Pancreas (tissue), 10 donors: Measurements from ENCODE around the gene TMEM121B. TPM values are rescaled to one million over a fixed set of nuclear protein-coding genes. Genes with fewer than 3 reads are reported as not detected.

ENCODE experiments used
- ATAC-seq, 4 donors: fragments of 200-7000 bp; cut with Tn5 transposase; one replicate each; pipeline versions ENCODE4 v1.8.0 to v1.9.1; 2020; ENCODE audit warnings: mild to moderate bottlenecking in 4 of 4, moderate library complexity in 4 of 4
- DNase-seq, 6 donors: peaks; one replicate each; pipeline ENCODE4 v3.0.0-alpha.2; 2020
- FAIRE-seq: peaks from 2 replicates; lab custom pipeline; 2012; peaks lifted over from hg19 to GRCh38; lab: Jason Lieb, UNC
- H3K27ac ChIP-seq, 4 donors: fragments of 200-600 bp; sonication (generic); 1 replicate in 3 of 4; 2 replicates in 1 of 4; pipeline versions ENCODE4 v1.5.0 to v1.8.0; 2020
- H3K27me3 ChIP-seq, 4 donors: fragments of 200-600 bp; one replicate each; pipeline ENCODE4 v1.8.0; 2021
- H3K36me3 ChIP-seq, 3 donors: fragments of 200-600 bp; sonication (generic) in 1 of 3; one replicate each; pipeline versions ENCODE4 v1.5.0 to v1.8.0; 2020 to 2021
- H3K4me1 ChIP-seq, 3 donors: fragments of 200-600 bp; one replicate each; pipeline ENCODE4 v1.8.0; 2021
- H3K4me3 ChIP-seq, 4 donors: fragments of 200-600 bp; sonication (generic) in 2 of 4; one replicate each; pipeline versions ENCODE4 v1.5.0 to v1.8.0; 2020 to 2021
- H3K9me3 ChIP-seq, 4 donors: fragments of 200-600 bp; one replicate each; pipeline ENCODE4 v1.8.0; 2021
- WGBS, 2 donors: extraction: QIAGEN DNeasy Blood & Tissue Kit; methylation state at CpG; one replicate each; pipeline ENCODE4 v1.1.7; 2013; 5-methylcytosine and 5-hydroxymethylcytosine counted together
- intact Hi-C, 3 donors: fragments of 100-400 bp; cut with DNase I; formaldehyde crosslinking; loops; one replicate each; pipeline versions ENCODE4 v1.11.1 to v1.14.2; 2022
- polyA plus RNA-seq, 2 donors: library from polyadenylated mRNA; stranded (reverse); fragments of 200-250 nt; gene quantifications; one replicate each; pipeline ENCODE4 v1.2.3, GENCODE V29; 2013
- total RNA-seq, 6 donors: library from RNA; stranded (reverse); fragmentation: NEBNext Ultra II Directional in 4 of 6; extraction: Animal tissue kit (Norgen Biotek cat#: 25700) in 4 of 6; gene quantifications; one replicate each; pipeline versions ENCODE4 v1.2.1 to v1.2.4, GENCODE V29; 2021 to 2023
- TF ChIP-seq, protein P1 (sequence below), 4 donors: fragments of 200-600 bp; sonication (generic) in 3 of 4; IDR thresholded peaks; one replicate each; pipeline versions ENCODE4 v1.5.0 to v1.8.0; 2021; ENCODE audit warnings: antibody characterized with exemption in 4 of 4
- donor health status: healthy with polysubstance abuse.
- donor health status: DM: no; HTN: no; CAD: no; lungs with moderate emphysema.
- donor health status: DM: no; HTN: no; CAD: no.
- donor health status: control.
- donor health status: control.
- donor health status: Bipolar disorder and iron deficiency.
- donor health status: DM: yes; HTN: yes; CAD: no.
- donor health status: DM: no; HTN: no; CAD: no.
- donor health status: DM: no; HTN: no; CAD: no.
- donor health status: DM: yes; HTN: yes; CAD: no.

Gene TMEM121B
- total and polyA plus RNA-seq, 8 donors = 0.23 to 1.00 (median 0.60) TPM

DNA sequence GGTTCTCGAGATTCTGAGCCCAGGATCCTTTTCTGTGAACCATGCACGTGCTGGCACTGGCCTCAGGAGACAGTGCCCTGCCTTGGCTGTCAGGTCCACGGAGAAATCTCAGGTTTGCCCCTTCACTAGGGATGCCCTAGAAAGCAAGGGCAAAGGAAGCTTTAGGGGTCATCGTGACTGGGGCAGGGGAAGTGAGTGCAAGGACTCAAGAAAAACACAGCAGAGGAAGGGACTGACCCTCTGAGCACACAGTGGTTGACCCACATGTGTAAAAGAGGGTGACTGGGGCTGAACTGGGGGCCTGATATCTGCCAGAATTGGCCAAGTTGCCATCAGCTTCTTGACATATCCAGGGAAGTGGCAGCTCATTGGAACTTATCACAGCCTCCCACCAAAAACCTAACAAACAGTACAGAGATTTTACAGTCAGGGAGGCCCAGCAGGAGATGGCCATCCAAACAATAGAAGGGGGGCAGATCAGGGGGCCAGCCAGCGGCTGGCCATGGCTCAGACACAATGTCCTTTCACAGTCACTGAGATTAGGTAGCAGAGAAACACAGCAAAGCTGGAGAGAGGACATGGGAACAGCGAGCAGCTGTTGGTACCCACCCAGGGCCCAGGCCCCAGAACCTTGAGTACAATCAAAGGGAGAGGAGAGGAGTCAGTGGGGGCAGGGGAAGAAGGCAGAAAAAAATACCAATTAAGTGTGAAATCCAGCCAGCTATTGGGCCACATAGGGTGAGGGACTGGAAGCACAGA, 4.4 kb downstream of the TMEM121B start:
- Histone ChIP-seq H3K36me3 (no peaks in the 10 kb centered on the region), H3K27me3 (peaks cover 0 to 2% (median 0%) of the 10 kb centered on the region in 4 donors), H3K27ac (no peak overlapping the region), H3K4me1 (no peaks in the 10 kb centered on the region), H3K9me3 (no peaks in the 10 kb centered on the region), H3K4me3 (no peak overlapping the region)
- no peak for DNase-seq
- no peak for FAIRE-seq
- intact Hi-C loops = no loop called here
- TF ChIP-seq, protein P1, sequence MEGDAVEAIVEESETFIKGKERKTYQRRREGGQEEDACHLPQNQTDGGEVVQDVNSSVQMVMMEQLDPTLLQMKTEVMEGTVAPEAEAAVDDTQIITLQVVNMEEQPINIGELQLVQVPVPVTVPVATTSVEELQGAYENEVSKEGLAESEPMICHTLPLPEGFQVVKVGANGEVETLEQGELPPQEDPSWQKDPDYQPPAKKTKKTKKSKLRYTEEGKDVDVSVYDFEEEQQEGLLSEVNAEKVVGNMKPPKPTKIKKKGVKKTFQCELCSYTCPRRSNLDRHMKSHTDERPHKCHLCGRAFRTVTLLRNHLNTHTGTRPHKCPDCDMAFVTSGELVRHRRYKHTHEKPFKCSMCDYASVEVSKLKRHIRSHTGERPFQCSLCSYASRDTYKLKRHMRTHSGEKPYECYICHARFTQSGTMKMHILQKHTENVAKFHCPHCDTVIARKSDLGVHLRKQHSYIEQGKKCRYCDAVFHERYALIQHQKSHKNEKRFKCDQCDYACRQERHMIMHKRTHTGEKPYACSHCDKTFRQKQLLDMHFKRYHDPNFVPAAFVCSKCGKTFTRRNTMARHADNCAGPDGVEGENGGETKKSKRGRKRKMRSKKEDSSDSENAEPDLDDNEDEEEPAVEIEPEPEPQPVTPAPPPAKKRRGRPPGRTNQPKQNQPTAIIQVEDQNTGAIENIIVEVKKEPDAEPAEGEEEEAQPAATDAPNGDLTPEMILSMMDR (IDR thresholded peaks at IDR 0.05) = no peak
- WGBS, 2 donors = 36 to 52% methylated on average over 6 of the region's 6 CpGs
- no peak for ATAC-seq

DNA sequence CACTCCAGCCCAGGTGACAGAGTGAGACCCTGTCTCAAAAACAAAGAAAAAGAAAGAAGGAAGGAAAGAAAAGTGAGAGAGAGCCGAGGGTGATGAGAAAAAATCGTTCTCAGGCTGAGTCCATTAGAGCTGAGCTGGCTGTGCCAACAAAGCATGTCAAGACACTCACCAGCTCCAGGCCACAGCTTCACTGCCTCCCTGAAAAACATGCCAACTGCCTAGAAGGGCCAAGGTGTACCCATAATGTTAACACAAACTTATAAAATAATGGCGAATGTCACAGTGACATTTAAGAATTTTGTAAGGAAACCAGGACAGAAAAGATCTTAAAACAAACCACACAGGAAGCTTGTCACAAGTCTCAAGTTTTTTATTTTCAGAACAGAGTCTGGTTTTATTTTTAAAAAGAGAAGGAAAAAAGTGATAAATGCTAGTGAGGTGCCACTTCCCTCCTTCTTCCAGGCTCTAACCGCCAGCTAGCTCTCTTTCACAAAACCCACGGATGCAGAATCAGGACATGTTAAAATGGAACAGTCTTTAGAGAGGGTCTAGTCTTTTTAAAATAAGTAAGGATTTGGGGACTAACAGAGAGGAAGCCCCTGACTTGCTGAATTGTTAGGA, 5.1 kb downstream of the TMEM121B start:
- Histone ChIP-seq H3K4me3 (no peak overlapping the region), H3K27me3 (no peaks in the 10 kb centered on the region), H3K36me3 (no peaks in the 10 kb centered on the region), H3K4me1 (no peaks in the 10 kb centered on the region), H3K27ac (no peak overlapping the region), H3K9me3 (no peaks in the 10 kb centered on the region)
- ATAC-seq (no peak), DNase-seq (no peak), FAIRE-seq (no peak)
- intact Hi-C loops = no loop called here
- 62 to 71% methylated on average over 5 of the region's 5 CpGs for WGBS, 2 donors
- TF ChIP-seq, protein P1 (IDR thresholded peaks at IDR 0.05) = no peak

DNA sequence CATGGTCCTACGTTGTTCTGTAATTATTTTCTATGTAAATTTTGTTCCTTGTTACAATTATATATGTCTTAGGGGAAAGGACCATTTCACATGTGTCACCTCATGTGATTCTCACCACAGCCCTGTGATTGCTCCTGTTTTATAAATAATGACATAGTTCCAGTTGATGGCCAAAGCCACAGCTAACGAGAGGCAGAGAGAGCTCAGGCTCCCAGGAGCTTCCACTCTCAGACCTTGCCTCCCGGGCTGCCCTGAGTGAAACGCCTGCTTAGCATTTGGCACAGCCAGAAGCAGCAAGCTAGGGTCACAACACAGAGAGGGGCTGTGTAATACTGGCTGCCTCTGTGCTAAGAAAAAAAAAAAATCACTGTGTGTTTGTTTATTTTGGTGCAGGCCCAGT, 5.9 kb downstream of the TMEM121B start:
- no peaks in the 10 kb centered on the region for H3K4me1 ChIP-seq
- no peak overlapping the region for H3K27ac ChIP-seq
- 64 to 75% methylated on average over 4 of the region's 4 CpGs for WGBS, 2 donors
- no peak for ATAC-seq
- H3K4me3 ChIP-seq = no peak overlapping the region
- FAIRE-seq = no peak
- H3K27me3 ChIP-seq = no peaks in the 10 kb centered on the region
- no peaks in the 10 kb centered on the region for H3K9me3 ChIP-seq
- intact Hi-C loops = no loop called here
- DNase-seq = no peak
- no peaks in the 10 kb centered on the region for H3K36me3 ChIP-seq
- TF ChIP-seq, protein P1 (IDR thresholded peaks at IDR 0.05) = no peak

DNA sequence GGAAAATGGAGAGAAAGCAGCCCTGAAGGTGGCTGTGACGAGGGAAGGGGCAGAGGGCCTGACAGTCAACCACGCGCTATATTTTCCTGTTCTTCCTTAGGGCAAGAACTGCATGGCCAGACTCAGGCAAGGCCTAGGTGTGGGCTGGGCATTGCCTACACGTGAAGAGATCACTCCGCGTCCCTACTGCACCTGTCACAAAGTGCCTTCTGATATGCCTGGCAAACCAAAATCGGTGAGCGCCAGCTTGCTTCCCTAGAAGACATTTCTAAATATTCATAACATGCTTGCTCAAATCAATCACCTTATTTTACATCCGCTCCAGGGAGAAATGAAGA, 6.3 kb downstream of the TMEM121B start:
- H3K9me3 ChIP-seq = no peaks in the 10 kb centered on the region
- TF ChIP-seq, protein P1 (IDR thresholded peaks at IDR 0.05) = no peak
- H3K27me3 ChIP-seq = no peaks in the 10 kb centered on the region
- H3K4me3 ChIP-seq = no peak overlapping the region
- H3K36me3 ChIP-seq = no peaks in the 10 kb centered on the region
- DNase-seq (no peak), FAIRE-seq (no peak), ATAC-seq (no peak)
- 87 to 88% methylated on average over 9 of the region's 9 CpGs for WGBS, 2 donors
- H3K4me1 ChIP-seq = no peaks in the 10 kb centered on the region
- no peak overlapping the region for H3K27ac ChIP-seq
- intact Hi-C loops = no loop called here
